HG02884 (cell line): Measurements from ENCODE around the gene PLXNA4.

ENCODE experiments used
- ATAC-seq: cut with Tn5 transposase; IDR thresholded peaks from one replicate; pipeline ENCODE4 v1.9.1; 2021; ENCODE audit warnings: mild to moderate bottlenecking, moderate library complexity; ENCODE audit not compliant: unreplicated experiment

The PLXNA4 gene

GRCh38 chr7:132080967-132081668 lies 495.2 kb downstream of the PLXNA4 start:
- no peak for ATAC-seq

GRCh38 chr7:132080467-132080866 lies 495.8 kb downstream of the PLXNA4 start:
- ATAC-seq = no peak

DNA sequence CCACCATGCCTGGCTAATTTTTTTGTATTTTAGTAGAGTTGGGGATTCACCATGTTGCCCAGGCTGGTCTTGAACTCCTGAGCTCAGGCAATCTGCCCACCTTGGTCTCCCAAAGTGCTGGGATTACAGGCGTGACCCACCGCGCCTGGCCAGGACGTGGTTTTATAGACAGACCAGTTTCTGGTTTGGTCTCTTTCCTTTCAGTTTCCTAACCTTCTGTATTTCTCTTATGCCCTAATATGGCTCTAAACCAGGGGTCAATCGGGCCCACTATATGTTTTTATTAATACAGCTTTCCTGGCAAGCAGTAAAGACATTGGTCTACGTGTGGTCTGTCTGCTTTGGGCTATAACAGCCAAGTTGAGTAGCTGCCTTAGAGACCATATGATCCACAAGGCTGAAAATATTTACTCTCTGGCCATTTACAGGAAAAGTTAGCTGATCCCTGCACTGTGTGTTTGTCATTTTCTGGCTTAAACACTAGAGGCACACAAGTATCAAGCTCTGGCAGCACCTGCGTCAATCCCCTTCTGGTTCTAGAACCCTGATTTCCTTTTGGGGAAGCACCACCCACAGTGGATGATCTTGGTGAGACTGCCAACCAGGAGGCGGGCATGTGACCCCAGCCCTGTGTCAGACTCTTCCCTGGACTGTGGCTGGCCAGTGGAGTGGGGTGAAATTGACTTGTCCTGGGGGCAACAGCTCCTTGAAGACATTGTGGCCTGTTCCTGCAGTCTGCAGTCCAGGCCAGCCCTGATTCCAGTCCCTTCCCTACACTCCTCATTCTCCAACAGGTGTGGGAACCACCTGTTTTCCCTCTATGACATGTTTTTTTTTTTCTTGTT lies 497.2 kb downstream of the PLXNA4 start:
- no peak for ATAC-seq

- ATAC-seq = no peak
These were observed 498.1 kb downstream of the PLXNA4 start for GRCh38 chr7:132077971-132078685.

- ATAC-seq = no peak
These were observed 499.8 kb downstream of the PLXNA4 start for GRCh38 chr7:132076301-132077035.

DNA sequence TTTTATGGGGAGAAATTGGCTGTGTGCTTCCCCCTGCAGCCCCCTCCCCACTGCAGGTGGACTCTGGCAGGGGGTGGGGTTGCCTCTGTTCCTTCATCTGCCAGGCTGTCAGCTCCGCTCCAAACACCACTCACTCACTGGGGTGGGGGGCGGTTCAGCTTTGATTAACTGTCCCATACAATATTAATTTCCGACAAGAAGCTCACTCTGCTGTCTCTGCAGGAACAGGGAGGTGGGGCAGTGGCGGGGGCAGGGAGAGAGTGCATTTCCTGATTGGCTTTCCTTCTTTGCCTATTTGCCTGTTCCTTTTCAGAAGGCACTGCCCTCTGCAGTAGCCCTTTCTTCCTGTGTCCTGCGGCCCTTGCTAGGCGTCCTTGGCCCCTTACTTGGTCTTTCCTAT lies 500.8 kb downstream of the PLXNA4 start:
- ATAC-seq = no peak

- no peak for ATAC-seq
These were observed 502.2 kb downstream of the PLXNA4 start for GRCh38 chr7:132073920-132074589.
